SK-N-MC (cell line): ENCODE data around the gene C17orf50.

Experiments
- EZH2 ChIP-seq: fragments of 200-600 bp; sonication (generic); IDR thresholded peaks from one replicate; pipeline ENCODE4 v1.6.1; 2017; ENCODE audit warnings: antibody characterized with exemption
- FOXP2 ChIP-seq: optimal IDR thresholded peaks from 2 replicates; pipeline ENCODE3; 2011; ENCODE audit warnings: mild to moderate bottlenecking, moderate library complexity; ENCODE audit not compliant: insufficient read depth; ENCODE audit errors: extremely low read length, control extremely low read depth
- POLR2AphosphoS5 ChIP-seq: IDR thresholded peaks from 2 replicates; pipeline ENCODE4 v1.6.1; 2012; ENCODE audit warnings: mild to moderate bottlenecking, low read depth, low read length, borderline replicate concordance

DNA sequence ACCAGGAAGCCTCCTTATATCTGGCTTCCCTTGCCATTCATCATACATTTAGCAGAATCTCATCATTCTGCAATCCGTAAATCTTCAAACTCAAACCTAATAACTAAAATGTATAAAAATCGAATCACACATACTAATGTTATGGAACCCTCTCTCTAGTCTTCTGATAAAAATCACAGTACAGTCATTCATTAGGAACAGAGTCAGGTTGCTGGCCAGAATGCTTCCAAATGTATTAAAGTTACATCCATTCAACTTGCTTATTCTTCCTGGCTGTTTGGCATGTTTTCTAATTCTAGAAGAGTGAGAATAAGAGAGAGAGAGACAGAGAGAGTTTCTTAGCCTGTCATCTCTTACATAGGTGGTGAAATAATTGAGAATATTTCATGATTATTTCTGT lies 45.7 kb upstream of the C17orf50 start:
- TF ChIP-seq EZH2, result no peak
- no peak for TF ChIP-seq POLR2AphosphoS5
- no peak for TF ChIP-seq FOXP2
